OCI-LY7 (cell line): ENCODE results near the gene INPP5A. TPM values are rescaled to one million over a fixed set of nuclear protein-coding genes. Genes with fewer than 3 reads are reported as not detected.

Experiments
- BruUV-seq: library from RNA; stranded (reverse); fragments of 400-500 nt; replicated peaks from 2 replicates; lab custom pipeline; 2021; lab: Mats Ljungman, UMichigan
- CTCF ChIA-PET: fragments of 300-600 bp; sonication (Branson Sonifier 250); formaldehyde crosslinking; loops from one replicate; lab custom pipeline; 2022; ENCODE audit warnings: antibody characterized with exemption; ENCODE audit not compliant: unreplicated experiment; lab: Charles Lee
- POLR2A ChIA-PET: fragments of 300-600 bp; sonication (Branson Sonifier 250); formaldehyde crosslinking; loops from one replicate; lab custom pipeline; 2022; ENCODE audit warnings: antibody characterized with exemption; lab: Charles Lee
- DNase-seq: peaks from one replicate; pipeline ENCODE4 v3.0.0-alpha.2; 2015; ENCODE audit warnings: low spot score
- H2AFZ ChIP-seq: fragments of 200-600 bp; sonication (generic), shearing (Covaris generic); 2 replicates; pipeline ENCODE4 v1.6.1; 2014; ENCODE audit warnings: mild to moderate bottlenecking, antibody characterized with exemption, low read length, moderate library complexity
- H3K27ac ChIP-seq: fragments of 200-600 bp; sonication (generic); 2 replicates; pipeline ENCODE4 v1.5.1; 2014; ENCODE audit warnings: mixed run types, low read depth, mild to moderate bottlenecking, moderate library complexity, low read length, inconsistent platforms; ENCODE audit not compliant: poor library complexity, severe bottlenecking
- H3K36me3 ChIP-seq: fragments of 200-600 bp; sonication (generic); 2 replicates; pipeline ENCODE4 v1.6.1; 2014; ENCODE audit warnings: mild to moderate bottlenecking, antibody characterized with exemption, low read length, moderate library complexity, mixed read lengths; ENCODE audit not compliant: insufficient read depth
- H3K4me1 ChIP-seq: fragments of 200-600 bp; sonication (generic); 2 replicates; pipeline ENCODE4 v1.5.1; 2014; ENCODE audit warnings: mild to moderate bottlenecking, low read length; ENCODE audit not compliant: insufficient read depth, poor library complexity, severe bottlenecking
- H3K4me2 ChIP-seq: fragments of 200-600 bp; sonication (generic); 2 replicates; pipeline ENCODE4 v1.6.1; 2014; ENCODE audit warnings: mild to moderate bottlenecking, low read length
- H3K4me3 ChIP-seq: fragments of 200-600 bp; sonication (generic); 2 replicates; pipeline ENCODE4 v1.5.1; 2014; ENCODE audit warnings: mild to moderate bottlenecking, low read depth, low read length; ENCODE audit not compliant: poor library complexity, severe bottlenecking
- H3K79me2 ChIP-seq: fragments of 200-600 bp; sonication (generic); 2 replicates; pipeline ENCODE4 v1.6.1; 2016; ENCODE audit warnings: low read depth, mild to moderate bottlenecking, low read length, moderate library complexity, mixed read lengths; ENCODE audit not compliant: insufficient read depth
- H3K9me2 ChIP-seq: fragments of 200-600 bp; sonication (generic); 2 replicates; pipeline ENCODE4 v1.6.1; 2016; ENCODE audit warnings: mild to moderate bottlenecking, low read length, mixed read lengths; ENCODE audit not compliant: insufficient read depth
- H3K9me3 ChIP-seq: fragments of 200-600 bp; sonication (generic); 2 replicates; pipeline ENCODE4 v1.6.1; 2014; ENCODE audit warnings: mild to moderate bottlenecking, mixed run types, low read length, mixed read lengths
- H4K20me1 ChIP-seq: fragments of 200-600 bp; sonication (generic); 2 replicates; pipeline ENCODE4 v1.6.1; 2014; ENCODE audit warnings: mild to moderate bottlenecking, antibody characterized with exemption, low read length, moderate library complexity, mixed read lengths; ENCODE audit not compliant: insufficient read depth
- EZH2phosphoT487 ChIP-seq: fragments of 200-600 bp; sonication (generic); IDR thresholded peaks from 2 replicates; pipeline ENCODE4 v1.6.1; 2018; ENCODE audit warnings: low read depth, borderline replicate concordance, mild to moderate bottlenecking, mixed run types, antibody characterized with exemption, low read length, moderate library complexity, mixed read lengths
- intact Hi-C: fragments of 100-400 bp; cut with micrococcal nuclease; formaldehyde crosslinking; loops from one replicate; pipeline ENCODE4 v1.10.0; 2022; ENCODE audit not compliant: unreplicated experiment
- total RNA-seq, 2 experiments: library from RNA; depleted of rRNA in 1 of 2; stranded (reverse); fragments of >200 nt in 1 of 2; shearing (Covaris generic) in 1 of 2; gene quantifications; 2 replicates each; pipeline ENCODE4 v1.2.3, GENCODE V29; 2014 to 2022
- TF ChIP-seq, protein P1 (sequence below): fragments of 200-600 bp; sonication (generic); conservative IDR thresholded peaks from 2 replicates; pipeline ENCODE4 v1.5.1; 2014; ENCODE audit warnings: mild to moderate bottlenecking, antibody characterized with exemption, low read length, moderate library complexity, mixed read lengths

The INPP5A gene
- total RNA-seq, 2 experiments from 2014 or later: 14.5 to 18.4 TPM

DNA sequence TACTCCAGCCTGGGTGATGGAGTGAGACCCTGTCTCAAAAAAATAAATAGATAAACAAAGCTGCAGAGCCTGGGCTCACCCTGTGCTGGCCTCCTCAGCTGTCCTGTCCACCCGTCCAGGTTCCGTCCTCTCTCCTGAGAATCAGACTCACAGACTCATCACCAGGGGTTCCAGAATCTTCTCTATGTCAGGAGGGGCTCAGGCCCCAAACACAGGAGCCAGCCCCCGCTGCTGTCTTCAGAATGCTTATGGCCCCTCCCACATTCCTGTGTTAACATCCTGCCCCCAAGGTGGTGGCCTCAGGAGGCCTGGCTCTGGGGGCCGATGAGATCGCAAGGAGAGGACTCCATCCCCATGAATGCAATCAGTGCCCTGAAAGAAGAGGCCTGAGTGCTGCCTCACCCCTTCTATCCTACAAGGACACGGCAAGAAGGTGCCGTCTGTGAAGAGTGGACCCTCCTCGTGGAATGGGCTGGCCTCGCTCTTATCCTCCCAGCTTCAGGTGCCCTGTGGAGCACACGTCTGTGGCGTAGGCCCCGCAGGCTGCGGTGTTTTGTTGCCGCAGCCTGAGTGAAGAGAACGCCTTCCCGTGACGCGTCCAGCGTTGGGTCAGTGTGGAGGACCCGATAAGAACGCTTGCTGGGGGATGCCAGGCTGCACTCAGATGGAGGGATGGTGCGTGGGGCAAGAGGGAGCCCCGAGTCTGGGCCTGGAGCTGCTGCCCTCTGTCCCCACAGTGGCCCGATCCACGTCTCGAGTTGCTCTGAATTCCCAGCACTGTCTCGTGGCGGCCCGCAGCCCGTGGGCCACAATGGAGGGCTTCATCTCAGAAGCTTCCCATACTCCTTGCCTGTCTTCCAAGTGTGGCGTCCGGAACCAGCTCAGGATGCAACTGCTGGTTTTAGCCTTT lies 77.1 kb downstream of the INPP5A start:
- POLR2A ChIA-PET: no interaction called here
- H3K79me2 ChIP-seq: no peaks in the 10 kb centered on the region
- BruUV-seq: no TSS peak
- TF ChIP-seq EZH2phosphoT487: no peak
- TF ChIP-seq, protein P1, sequence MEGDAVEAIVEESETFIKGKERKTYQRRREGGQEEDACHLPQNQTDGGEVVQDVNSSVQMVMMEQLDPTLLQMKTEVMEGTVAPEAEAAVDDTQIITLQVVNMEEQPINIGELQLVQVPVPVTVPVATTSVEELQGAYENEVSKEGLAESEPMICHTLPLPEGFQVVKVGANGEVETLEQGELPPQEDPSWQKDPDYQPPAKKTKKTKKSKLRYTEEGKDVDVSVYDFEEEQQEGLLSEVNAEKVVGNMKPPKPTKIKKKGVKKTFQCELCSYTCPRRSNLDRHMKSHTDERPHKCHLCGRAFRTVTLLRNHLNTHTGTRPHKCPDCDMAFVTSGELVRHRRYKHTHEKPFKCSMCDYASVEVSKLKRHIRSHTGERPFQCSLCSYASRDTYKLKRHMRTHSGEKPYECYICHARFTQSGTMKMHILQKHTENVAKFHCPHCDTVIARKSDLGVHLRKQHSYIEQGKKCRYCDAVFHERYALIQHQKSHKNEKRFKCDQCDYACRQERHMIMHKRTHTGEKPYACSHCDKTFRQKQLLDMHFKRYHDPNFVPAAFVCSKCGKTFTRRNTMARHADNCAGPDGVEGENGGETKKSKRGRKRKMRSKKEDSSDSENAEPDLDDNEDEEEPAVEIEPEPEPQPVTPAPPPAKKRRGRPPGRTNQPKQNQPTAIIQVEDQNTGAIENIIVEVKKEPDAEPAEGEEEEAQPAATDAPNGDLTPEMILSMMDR: no peak
- H3K27ac ChIP-seq: no peak overlapping the region
- intact Hi-C loops: no loop called here
- no peak for DNase-seq
- no peaks in the 10 kb centered on the region for H3K36me3 ChIP-seq
- CTCF ChIA-PET: no interaction called here
- no peaks in the 10 kb centered on the region for H3K9me3 ChIP-seq
- H4K20me1 ChIP-seq: no peaks in the 10 kb centered on the region
- H3K4me3 ChIP-seq: no peak overlapping the region
- no peaks in the 10 kb centered on the region for H3K4me1 ChIP-seq
- H2AFZ ChIP-seq: no peak overlapping the region
- H3K4me2 ChIP-seq: no peak overlapping the region
- no peaks in the 10 kb centered on the region for H3K9me2 ChIP-seq

DNA sequence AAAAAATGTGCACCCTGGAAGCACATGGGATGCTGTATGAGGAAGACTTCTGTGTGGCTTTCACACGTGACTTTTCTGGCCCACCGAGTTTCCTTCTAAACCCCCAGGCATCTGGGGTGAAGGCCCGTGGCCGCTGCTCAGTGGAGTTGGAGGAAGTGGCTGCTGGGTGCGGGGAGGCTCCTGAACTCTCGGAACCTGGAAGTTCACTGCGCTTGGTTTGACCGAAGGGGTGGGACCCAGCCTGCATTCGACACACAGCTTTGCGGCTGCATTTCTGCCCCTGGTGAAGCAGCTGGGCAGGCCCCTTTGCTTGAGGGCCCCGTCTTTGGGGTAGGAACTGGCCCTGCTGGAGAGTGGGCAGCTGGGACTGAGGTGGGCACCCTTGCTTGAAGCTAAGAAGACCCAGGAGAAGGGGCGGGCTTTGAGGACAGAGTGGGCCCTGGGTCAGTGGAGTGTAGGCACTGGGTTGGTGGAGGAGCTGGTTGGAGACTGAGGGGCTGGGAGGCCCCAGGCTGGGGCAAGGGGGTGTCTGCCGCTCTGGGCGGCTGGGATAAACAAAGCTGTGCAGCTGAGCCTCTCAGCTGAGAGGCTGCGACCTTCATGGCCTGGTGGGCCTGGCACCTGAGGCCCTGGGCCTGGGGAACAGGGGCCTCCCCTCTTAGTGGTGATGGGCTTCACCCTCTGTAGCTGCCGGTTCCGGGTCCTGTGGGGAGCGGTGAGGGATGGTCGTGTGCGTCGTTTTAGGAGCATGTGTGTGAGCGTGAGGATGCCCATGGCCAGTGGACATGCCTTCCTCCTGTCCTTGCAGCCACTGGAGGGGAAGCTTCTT lies 78.0 kb downstream of the INPP5A start:
- Histone ChIP-seq H2AFZ (no peak overlapping the region), H3K36me3 (no peaks in the 10 kb centered on the region), H3K4me2 (no peak overlapping the region), H3K9me3 (peaks cover 7% of the 10 kb centered on the region; the same call in 1 of the 2 replicates), H3K4me3 (no peak overlapping the region), H3K9me2 (no peaks in the 10 kb centered on the region), H3K27ac (no peak overlapping the region), H3K4me1 (no peaks in the 10 kb centered on the region), H4K20me1 (no peaks in the 10 kb centered on the region), H3K79me2 (no peaks in the 10 kb centered on the region)
- POLR2A ChIA-PET: no interaction called here
- TF ChIP-seq, protein P1: no peak
- no peak for TF ChIP-seq EZH2phosphoT487
- intact Hi-C loops: no loop called here
- BruUV-seq: no TSS peak
- DNase-seq: no peak
- CTCF ChIA-PET: no interaction called here
